Thyroid gland (tissue), 4 donors: ENCODE results near the gene ATP5ME. TPM values are rescaled to one million over a fixed set of nuclear protein-coding genes. Genes with fewer than 3 reads are reported as not detected.

Experiments
- DNase-seq, 2 donors: peaks; one replicate each; pipeline ENCODE4 v3.0.0-alpha.2; 2019
- H3K27ac ChIP-seq, 3 donors: fragments of 200-600 bp; sonication (generic); 1 replicate in 2 of 3; 2 replicates in 1 of 3; pipeline ENCODE4 v1.5.1; 2016 to 2019; ENCODE audit warnings: mild to moderate bottlenecking in 1 of 3, moderate library complexity in 1 of 3
- H3K27me3 ChIP-seq: fragments of 200-600 bp; sonication (generic); one replicate; pipeline ENCODE4 v1.5.1; 2019
- H3K36me3 ChIP-seq, 2 donors: fragments of 200-600 bp; sonication (generic); one replicate each; pipeline ENCODE4 v1.5.1; 2016 to 2019
- H3K4me1 ChIP-seq, 2 donors: fragments of 200-600 bp; sonication (generic); one replicate each; pipeline ENCODE4 v1.5.1; 2017 to 2019
- H3K4me3 ChIP-seq, 3 donors: fragments of 200-600 bp; sonication (generic); replicated peaks in 1 of 3; 1 replicate in 2 of 3; 2 replicates in 1 of 3; pipeline ENCODE4 v1.5.1; 2016; ENCODE audit warnings: mild to moderate bottlenecking in 1 of 3
- H3K9me3 ChIP-seq: fragments of 200-600 bp; sonication (generic); one replicate; pipeline ENCODE4 v1.5.1; 2017
- POLR2A ChIP-seq, 2 donors: fragments of 450-650 bp; IDR thresholded peaks; one replicate each; pipeline ENCODE4 v1.6.1; 2017; ENCODE audit warnings: antibody characterized with exemption in 2 of 2, mild to moderate bottlenecking in 2 of 2, moderate library complexity in 1 of 2
- WGBS, 2 donors: methylation state at CpG; one replicate each; pipeline ENCODE4 v1.1.5; 2017; 5-methylcytosine and 5-hydroxymethylcytosine counted together
- intact Hi-C: fragments of 100-400 bp; cut with DNase I; formaldehyde crosslinking; loops from one replicate; pipeline ENCODE4 v1.15.1; 2023
- total RNA-seq, 4 donors: library from RNA; depleted of rRNA; stranded (reverse); fragments of >200 nt; gene quantifications; one replicate each; pipeline ENCODE4 v1.2.3, GENCODE V29; 2016
- TF ChIP-seq, protein P1 (sequence below), 6 experiments: fragments of 200-600 bp in 3 of 6; fragments of 450-650 bp in 3 of 6; sonication (generic) in 3 of 6; IDR thresholded peaks; one replicate each; pipeline ENCODE4 v1.5.1; 2016 to 2019; ENCODE audit warnings: antibody characterized with exemption in 6 of 6, mild to moderate bottlenecking in 2 of 6, inconsistent platforms in 1 of 6, moderate library complexity in 1 of 6

The ATP5ME gene
- total RNA-seq, 4 donors from 2014 or later = 82.2 to 144 (median 106) TPM

DNA sequence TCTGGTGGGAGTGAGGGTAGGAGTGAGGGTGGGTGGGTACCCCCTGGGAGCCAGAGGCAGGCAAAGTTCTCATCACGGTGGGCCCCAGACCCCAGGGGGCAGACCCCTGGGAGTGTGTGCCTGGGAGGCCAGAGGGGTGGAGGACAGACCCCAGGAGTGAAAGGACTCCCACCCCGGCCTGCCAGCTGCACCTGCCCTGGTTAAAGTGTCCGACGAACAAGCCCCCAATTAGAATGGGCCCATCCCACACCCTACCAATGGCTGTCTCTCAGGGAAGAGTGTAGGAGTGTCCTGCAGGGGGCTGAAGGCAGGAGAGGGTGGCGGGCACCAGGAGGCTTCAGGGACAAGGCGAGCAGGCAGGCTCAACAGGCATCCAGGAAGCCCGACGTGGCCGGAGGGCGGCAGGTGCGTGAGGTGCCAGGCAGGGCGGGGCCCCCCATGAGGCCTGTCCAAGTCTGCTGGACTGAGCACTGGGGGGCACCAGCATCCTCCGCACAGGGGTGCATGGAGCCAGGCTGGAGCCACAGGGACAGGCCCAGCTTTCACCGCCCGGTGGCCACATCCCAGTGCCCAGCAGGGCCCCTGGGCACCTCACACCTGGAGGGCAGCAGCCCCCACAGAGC, 40.0 kb downstream of the ATP5ME start:
- Histone ChIP-seq H3K4me1 (no peaks in the 10 kb centered on the region), H3K27me3 (no peaks in the 10 kb centered on the region), H3K4me3 (no peak overlapping the region), H3K27ac (no peak overlapping the region), H3K9me3 (no peaks in the 10 kb centered on the region), H3K36me3 (no peaks in the 10 kb centered on the region)
- intact Hi-C loops = no loop called here
- 85 to 88% methylated on average over 11 to 14 of the region's 15 CpGs for WGBS, 2 donors
- TF ChIP-seq, protein P1, sequence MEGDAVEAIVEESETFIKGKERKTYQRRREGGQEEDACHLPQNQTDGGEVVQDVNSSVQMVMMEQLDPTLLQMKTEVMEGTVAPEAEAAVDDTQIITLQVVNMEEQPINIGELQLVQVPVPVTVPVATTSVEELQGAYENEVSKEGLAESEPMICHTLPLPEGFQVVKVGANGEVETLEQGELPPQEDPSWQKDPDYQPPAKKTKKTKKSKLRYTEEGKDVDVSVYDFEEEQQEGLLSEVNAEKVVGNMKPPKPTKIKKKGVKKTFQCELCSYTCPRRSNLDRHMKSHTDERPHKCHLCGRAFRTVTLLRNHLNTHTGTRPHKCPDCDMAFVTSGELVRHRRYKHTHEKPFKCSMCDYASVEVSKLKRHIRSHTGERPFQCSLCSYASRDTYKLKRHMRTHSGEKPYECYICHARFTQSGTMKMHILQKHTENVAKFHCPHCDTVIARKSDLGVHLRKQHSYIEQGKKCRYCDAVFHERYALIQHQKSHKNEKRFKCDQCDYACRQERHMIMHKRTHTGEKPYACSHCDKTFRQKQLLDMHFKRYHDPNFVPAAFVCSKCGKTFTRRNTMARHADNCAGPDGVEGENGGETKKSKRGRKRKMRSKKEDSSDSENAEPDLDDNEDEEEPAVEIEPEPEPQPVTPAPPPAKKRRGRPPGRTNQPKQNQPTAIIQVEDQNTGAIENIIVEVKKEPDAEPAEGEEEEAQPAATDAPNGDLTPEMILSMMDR (IDR thresholded peaks at IDR 0.05) = no peak
- no peak for TF ChIP-seq POLR2A (IDR thresholded peaks at IDR 0.05)
- DNase-seq = no peak

DNA sequence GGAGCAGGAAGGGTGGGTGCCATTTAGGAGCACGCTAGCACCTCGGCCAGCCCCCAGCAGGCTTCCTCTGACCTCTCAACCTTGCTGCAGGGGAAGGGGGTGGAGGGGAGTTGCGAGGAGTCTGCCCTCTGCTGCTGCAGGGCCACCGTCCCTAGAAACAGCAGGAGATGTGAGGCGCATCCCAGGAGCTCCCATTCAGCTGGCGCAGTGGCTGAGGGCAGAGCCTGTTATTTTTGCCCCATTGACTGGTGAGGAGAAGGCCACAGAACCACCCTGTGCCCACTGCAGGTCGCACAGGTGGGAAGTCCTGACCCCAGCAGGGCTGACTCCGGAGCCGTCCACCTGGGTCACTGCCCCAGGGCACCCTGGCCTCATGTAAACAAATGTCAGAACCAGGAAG, 40.7 kb downstream of the ATP5ME start:
- Histone ChIP-seq H3K27me3 (no peaks in the 10 kb centered on the region), H3K27ac (no peak overlapping the region), H3K4me1 (peaks cover 0 to 2% of the 10 kb centered on the region in 2 donors), H3K4me3 (no peak overlapping the region), H3K9me3 (no peaks in the 10 kb centered on the region), H3K36me3 (no peaks in the 10 kb centered on the region)
- intact Hi-C loops = no loop called here
- WGBS, 2 donors = 64 to 77% methylated on average over 5 to 9 of the region's 9 CpGs
- TF ChIP-seq, protein P1 (IDR thresholded peaks at IDR 0.05) = no peak
- TF ChIP-seq POLR2A (IDR thresholded peaks at IDR 0.05) = no peak
- no peak for DNase-seq

DNA sequence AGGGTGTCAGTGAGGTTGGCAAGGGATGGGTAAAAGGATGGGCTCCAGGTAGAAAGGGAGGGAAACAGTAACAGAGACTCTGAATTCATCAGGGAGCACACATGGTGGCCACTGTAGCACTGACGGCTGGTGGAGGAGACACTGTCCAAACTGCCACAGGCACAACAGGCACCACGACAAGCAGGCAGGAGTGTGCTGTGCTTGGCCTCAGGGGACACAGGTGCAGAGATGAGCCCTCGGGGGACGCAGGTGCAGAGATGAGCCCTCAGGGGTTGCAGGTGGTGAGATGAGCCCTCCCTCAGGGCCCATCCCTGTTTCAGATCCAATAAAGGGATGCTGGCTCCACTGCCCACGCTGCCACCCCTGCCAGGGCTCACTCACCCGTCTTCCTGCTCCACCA, 41.1 kb downstream of the ATP5ME start:
- intact Hi-C loops = no loop called here
- Histone ChIP-seq H3K36me3 (no peaks in the 10 kb centered on the region), H3K27me3 (no peaks in the 10 kb centered on the region), H3K27ac (no peak overlapping the region), H3K9me3 (no peaks in the 10 kb centered on the region), H3K4me1 (peaks cover 0 to 7% of the 10 kb centered on the region in 2 donors), H3K4me3 (no peak overlapping the region)
- DNase-seq = no peak
- 90 to 95% methylated on average over 6 of the region's 6 CpGs for WGBS, 2 donors
- no peak for TF ChIP-seq POLR2A (IDR thresholded peaks at IDR 0.05)
- TF ChIP-seq, protein P1 (IDR thresholded peaks at IDR 0.05) = no peak

DNA sequence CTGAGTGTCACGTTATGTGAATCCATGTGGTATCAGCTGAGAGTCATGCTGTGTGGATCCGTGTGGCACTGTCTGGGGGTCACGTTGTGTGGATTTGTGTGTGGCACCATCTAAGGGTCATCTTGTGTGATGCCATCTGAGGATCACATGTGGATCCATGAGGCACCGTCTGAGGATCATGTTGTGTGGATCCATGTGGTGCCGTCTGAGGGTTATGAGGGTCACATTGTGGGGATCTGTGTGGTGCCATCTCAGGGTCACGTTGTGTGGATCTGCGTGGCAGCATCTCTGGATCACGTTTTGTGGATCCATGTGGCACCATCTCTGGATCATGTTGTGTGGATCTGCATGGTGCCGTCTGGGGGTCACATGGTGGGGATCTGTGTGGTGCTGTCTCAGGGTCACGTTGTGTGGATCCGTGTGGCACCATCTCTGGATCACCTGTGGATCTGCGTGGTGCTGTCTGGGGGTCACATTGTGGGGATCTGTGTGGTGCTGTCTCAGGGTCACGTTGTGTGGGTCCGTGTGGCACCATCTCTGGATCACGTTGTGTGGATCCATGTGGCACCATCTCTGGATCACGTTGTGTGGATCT, 41.8 kb downstream of the ATP5ME start:
- DNase-seq = no peak
- intact Hi-C loops = no loop called here
- Histone ChIP-seq H3K36me3 (no peaks in the 10 kb centered on the region), H3K4me3 (no peak overlapping the region), H3K4me1 (peaks cover 0 to 10% of the 10 kb centered on the region in 2 donors), H3K27me3 (no peaks in the 10 kb centered on the region), H3K9me3 (no peaks in the 10 kb centered on the region), H3K27ac (no peak overlapping the region)
- 94 to 96% methylated on average over 13 to 16 of the region's 16 CpGs for WGBS, 2 donors
- TF ChIP-seq, protein P1 (IDR thresholded peaks at IDR 0.05) = no peak
- TF ChIP-seq POLR2A (IDR thresholded peaks at IDR 0.05) = no peak

DNA sequence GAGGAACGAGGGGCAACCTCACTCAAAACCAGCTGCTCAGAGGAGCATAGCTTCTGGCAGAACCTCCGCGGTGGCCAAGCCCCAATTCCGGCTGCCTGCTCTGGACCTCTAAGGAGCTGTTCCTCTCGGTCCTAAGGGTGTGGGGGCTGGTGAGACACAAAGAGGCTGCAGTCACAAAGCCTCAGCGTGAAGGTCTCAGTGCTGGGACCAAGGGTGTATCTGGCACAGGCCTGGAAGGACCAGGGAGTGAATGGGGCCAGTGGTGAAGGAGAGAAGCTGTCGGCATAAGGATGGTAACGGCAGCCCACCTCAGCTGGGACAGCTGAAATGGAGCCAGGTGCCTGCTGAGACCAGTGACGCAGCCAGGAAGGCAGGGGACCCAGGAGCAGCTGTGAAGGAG, 43.4 kb downstream of the ATP5ME start:
- 76 to 78% methylated on average over 9 of the region's 9 CpGs for WGBS, 2 donors

More for the DNA sequence above, 43.4 kb downstream of the ATP5ME start:
- no peak for DNase-seq
- H3K27me3 ChIP-seq = no peaks in the 10 kb centered on the region
- H3K27ac ChIP-seq = no peak overlapping the region
- TF ChIP-seq POLR2A (IDR thresholded peaks at IDR 0.05) = no peak
- TF ChIP-seq, protein P1 (IDR thresholded peaks at IDR 0.05) = no peak
- no peaks in the 10 kb centered on the region for H3K9me3 ChIP-seq
- intact Hi-C loops = no loop called here
- no peaks in the 10 kb centered on the region for H3K36me3 ChIP-seq
- H3K4me3 ChIP-seq = no peak overlapping the region
- H3K4me1 ChIP-seq = peaks cover 0 to 10% of the 10 kb centered on the region in 2 donors
